GM19438 (cell line): Measurements from ENCODE around the gene SPATA21.

Source experiments
- ATAC-seq: cut with Tn5 transposase; IDR thresholded peaks from one replicate; pipeline ENCODE4 v1.9.1; 2021; ENCODE audit warnings: low read depth; ENCODE audit not compliant: unreplicated experiment

The SPATA21 gene

DNA sequence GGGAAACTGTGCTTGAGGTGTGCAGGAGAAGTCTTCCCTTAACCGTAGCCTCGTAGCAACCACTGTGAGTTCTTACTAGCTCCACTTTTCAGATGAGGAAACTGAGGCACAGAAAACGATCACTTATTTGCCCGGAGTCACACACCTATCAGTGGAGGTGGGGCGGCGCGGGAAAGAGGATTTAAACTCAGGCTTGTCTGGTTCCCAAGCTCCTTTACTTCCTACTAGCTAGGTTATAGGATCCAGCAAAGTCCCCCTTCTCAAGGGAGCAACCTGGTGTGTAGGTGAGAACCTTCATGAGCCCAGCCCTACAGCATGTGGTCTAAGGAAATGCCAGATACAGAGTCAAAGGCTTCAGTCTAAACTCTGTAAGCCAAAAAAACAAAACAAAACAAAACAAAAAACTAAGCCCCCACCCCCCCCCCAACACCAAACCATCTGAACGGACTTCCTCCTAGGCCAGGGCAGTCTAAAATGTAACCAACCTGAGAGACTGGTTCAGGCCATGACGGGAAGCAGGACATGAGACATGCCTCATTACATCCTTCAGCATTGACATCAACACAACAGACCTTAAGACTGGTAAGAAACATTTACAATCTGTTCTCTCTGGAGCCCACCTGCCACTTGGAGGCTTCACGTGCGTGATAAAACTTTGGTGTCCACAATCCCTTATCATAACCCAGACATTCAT is 84.2 kb downstream of the SPATA21 start:
- peak; percentile 6 for ATAC-seq

DNA sequence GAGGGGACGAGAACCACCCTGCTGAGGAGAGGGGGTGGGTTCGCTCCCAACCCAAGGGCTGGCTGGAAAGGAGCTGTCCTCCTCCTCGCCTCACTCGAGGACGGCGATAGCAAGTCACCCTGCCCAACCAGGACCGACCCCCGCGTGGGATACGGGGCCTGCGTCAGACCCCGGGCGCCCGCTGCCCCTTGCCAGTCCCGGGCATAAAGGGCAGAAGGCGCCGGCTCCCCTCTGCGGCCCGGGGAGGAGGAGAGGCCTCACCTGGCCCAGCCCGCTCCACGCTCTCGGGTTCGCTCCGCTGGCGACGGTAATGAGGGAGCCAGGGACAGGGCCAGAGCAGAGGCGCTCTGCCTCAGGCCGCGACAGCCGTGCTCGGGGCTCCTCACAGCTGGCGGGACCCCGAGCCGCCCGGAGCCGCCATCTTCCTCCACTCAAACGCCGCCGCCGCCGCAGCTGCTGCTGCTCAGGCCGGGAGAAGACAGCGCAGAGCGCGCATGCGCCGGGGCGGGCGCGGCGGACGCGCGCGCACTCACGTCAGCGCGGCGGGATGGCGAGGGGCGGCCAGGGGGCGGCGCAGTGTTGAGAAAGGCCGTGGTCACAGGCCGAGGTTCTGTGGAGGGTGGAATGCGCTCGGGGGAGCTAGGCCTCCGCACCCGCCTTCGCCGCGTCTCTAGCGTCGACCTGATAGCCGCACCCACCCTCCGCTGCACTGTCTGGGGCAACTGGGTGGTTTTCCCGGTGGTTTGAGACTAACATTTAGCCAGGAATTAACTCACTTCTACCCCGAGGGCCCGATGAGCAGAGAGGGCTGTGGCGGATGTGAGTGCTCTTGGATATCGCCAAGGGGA is 85.0 kb downstream of the SPATA21 start, which contains the start of gene FBXO42:
Gene FBXO42 (minus strand): TSS at position 487 of the 848 bp plus-strand sequence. CDS start 37,062 bp downstream, outside the sequence.
- ATAC-seq, result peak; percentile 79

DNA sequence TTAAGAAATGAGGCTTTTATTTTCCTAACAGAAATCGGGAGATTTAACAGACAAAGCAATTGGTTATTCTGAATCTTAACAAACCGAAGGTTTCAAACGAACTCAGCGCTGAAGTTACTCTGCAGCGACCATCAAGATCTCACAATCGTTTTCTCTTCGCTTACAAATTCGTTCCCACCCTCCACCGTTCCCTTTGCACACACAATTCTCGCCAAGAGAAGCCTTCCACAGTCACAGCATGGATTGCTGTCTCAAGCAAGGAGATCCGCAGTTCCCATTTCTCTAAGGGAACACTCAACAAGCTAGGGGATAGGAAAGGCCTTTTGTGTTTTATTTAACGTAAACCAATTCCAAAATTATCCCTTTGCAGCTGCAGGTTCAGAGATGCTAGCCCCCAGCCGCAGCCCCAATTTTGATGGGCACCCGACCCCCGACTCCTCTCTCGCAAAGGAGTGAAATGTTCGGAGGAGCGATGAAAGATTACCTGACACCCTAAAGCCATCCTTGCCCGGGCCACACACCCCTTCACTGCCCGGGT is 85.7 kb downstream of the SPATA21 start:
- no peak for ATAC-seq

DNA sequence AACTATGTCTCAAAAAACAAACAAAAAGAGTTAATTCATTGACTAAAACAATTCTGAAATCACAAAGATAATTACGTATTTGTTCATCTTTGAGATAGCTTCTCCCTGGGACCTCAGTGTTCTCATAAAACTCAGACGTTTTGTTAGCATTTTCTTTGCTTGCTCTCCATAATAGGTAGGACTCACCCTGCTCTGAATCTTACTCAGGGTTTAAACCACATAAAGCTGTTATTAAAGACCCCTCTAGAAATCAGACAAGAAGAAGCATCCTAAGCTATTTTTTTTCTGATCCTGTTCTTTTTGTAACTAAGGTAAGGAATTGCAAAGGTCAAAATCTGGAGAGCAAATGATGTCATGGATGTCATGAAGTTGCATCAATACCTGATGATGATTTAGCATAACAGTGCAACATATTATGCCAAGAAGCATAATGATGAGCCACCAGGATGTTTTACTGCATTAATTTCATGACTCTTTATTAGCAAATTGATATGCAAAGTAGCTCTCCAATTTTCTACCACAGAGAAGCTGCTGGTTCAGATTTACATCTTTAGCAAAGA is 87.3 kb downstream of the SPATA21 start:
- no peak for ATAC-seq
